GM10266 (cell line): Measurements from ENCODE around the gene CCDC69.
"Not testable (repeated sequence)": the region's sequence is repeated elsewhere in the genome, so short reads cannot be mapped to it uniquely, and the experiment has no call there.

ENCODE experiments used
- DNase-seq: peaks from one replicate; pipeline ENCODE4 v3.0.0; 2012; ENCODE audit errors: extremely low spot score
- CTCF ChIP-seq: IDR thresholded peaks from 2 replicates; pipeline ENCODE4 v1.5.1; 2012; ENCODE audit warnings: mild to moderate bottlenecking, low read depth; ENCODE audit not compliant: control insufficient read depth, insufficient read depth; ENCODE audit errors: missing control alignments

Gene CCDC69

GRCh38 chr5:151244206-151244605 lies 20.3 kb upstream of the CCDC69 start:
- no peak for DNase-seq
- TF ChIP-seq CTCF = no peak

- no peak for DNase-seq
- no peak for TF ChIP-seq CTCF
These were observed 19.7 kb upstream of the CCDC69 start for GRCh38 chr5:151243564-151243963.

GRCh38 chr5:151243127-151243526 lies 19.2 kb upstream of the CCDC69 start:
- TF ChIP-seq CTCF = no peak
- DNase-seq = no peak

- no peak for DNase-seq
- no peak for TF ChIP-seq CTCF
These were observed 17.2 kb upstream of the CCDC69 start for GRCh38 chr5:151240924-151241635.

- DNase-seq = not testable (repeated sequence)
These were observed 16.5 kb upstream of the CCDC69 start for GRCh38 chr5:151240268-151240835.

- peak; percentile 93 for TF ChIP-seq CTCF
- peak; percentile 72 for DNase-seq
These were observed 15.5 kb upstream of the CCDC69 start for GRCh38 chr5:151239237-151239861.

GRCh38 chr5:151238303-151238741 lies 14.4 kb upstream of the CCDC69 start:
- peak; percentile 28 for TF ChIP-seq CTCF
- peak; percentile 70 for DNase-seq
